IPS-18a (cell line): ENCODE results near the gene SLC28A3.

Source experiments
- H3K27ac ChIP-seq: one replicate; pipeline ENCODE4 v1.5.1; 2013; ENCODE audit warnings: low read length
- H3K27me3 ChIP-seq: one replicate; pipeline ENCODE4 v1.6.1; 2013; ENCODE audit warnings: mild to moderate bottlenecking, low read length; ENCODE audit not compliant: control insufficient read depth, insufficient read depth
- H3K36me3 ChIP-seq: one replicate; pipeline ENCODE4 v1.6.1; 2013; ENCODE audit warnings: low read depth, low read length; ENCODE audit not compliant: control insufficient read depth
- H3K4me1 ChIP-seq: one replicate; pipeline ENCODE4 v1.6.1; 2013; ENCODE audit warnings: low read depth, low read length; ENCODE audit not compliant: control insufficient read depth
- H3K4me3 ChIP-seq: one replicate; pipeline ENCODE4 v1.5.1; 2013; ENCODE audit warnings: low read length
- H3K9ac ChIP-seq: one replicate; pipeline ENCODE4 v1.6.1; 2013; ENCODE audit warnings: mild to moderate bottlenecking, low read length, moderate library complexity
- H3K9me3 ChIP-seq: one replicate; pipeline ENCODE4 v1.6.1; 2013; ENCODE audit warnings: low read depth, low read length; ENCODE audit not compliant: control insufficient read depth

The SLC28A3 gene

GRCh38 chr9:84296146-84296843, 44.3 kb downstream of the SLC28A3 start:
- Histone ChIP-seq H3K36me3 (no peaks in the 10 kb centered on the region), H3K9ac (no peak overlapping the region), H3K9me3 (no peaks in the 10 kb centered on the region), H3K4me3 (no peak overlapping the region), H3K27ac (no peak overlapping the region), H3K27me3 (no peaks in the 10 kb centered on the region), H3K4me1 (peaks cover 4% of the 10 kb centered on the region)

GRCh38 chr9:84294241-84294950, 46.2 kb downstream of the SLC28A3 start:
- Histone ChIP-seq H3K4me3 (no peak overlapping the region), H3K27ac (no peak overlapping the region), H3K9ac (no peak overlapping the region), H3K27me3 (no peaks in the 10 kb centered on the region), H3K9me3 (no peaks in the 10 kb centered on the region), H3K4me1 (peaks cover 4% of the 10 kb centered on the region), H3K36me3 (no peaks in the 10 kb centered on the region)

GRCh38 chr9:84293001-84293798, 47.4 kb downstream of the SLC28A3 start:
- no peak overlapping the region for H3K27ac ChIP-seq
- H3K9me3 ChIP-seq, result no peaks in the 10 kb centered on the region
- H3K4me3 ChIP-seq, result no peak overlapping the region
- peaks cover 4% of the 10 kb centered on the region for H3K4me1 ChIP-seq
- no peaks in the 10 kb centered on the region for H3K36me3 ChIP-seq
- no peaks in the 10 kb centered on the region for H3K27me3 ChIP-seq
- H3K9ac ChIP-seq, result no peak overlapping the region

GRCh38 chr9:84285381-84285780, 55.2 kb downstream of the SLC28A3 start:
- no peak overlapping the region for H3K27ac ChIP-seq
- H3K36me3 ChIP-seq, result no peaks in the 10 kb centered on the region
- no peak overlapping the region for H3K9ac ChIP-seq
- no peak overlapping the region for H3K4me3 ChIP-seq
- H3K27me3 ChIP-seq, result no peaks in the 10 kb centered on the region
- no peaks in the 10 kb centered on the region for H3K9me3 ChIP-seq
- H3K4me1 ChIP-seq, result no peaks in the 10 kb centered on the region

GRCh38 chr9:84283946-84284345, 56.6 kb downstream of the SLC28A3 start:
- Histone ChIP-seq H3K9ac (no peak overlapping the region), H3K4me3 (no peak overlapping the region)

GRCh38 chr9:84278130-84278529, 62.4 kb downstream of the SLC28A3 start:
- no peak overlapping the region for H3K9ac ChIP-seq
- no peaks in the 10 kb centered on the region for H3K36me3 ChIP-seq
- peaks cover 6% of the 10 kb centered on the region for H3K4me1 ChIP-seq
- H3K27me3 ChIP-seq, result no peaks in the 10 kb centered on the region
- no peaks in the 10 kb centered on the region for H3K9me3 ChIP-seq
- no peak overlapping the region for H3K27ac ChIP-seq
- no peak overlapping the region for H3K4me3 ChIP-seq

More at GRCh38 chr9:84283946-84284345, 56.6 kb downstream of the SLC28A3 start:
- no peaks in the 10 kb centered on the region for H3K27me3 ChIP-seq
- H3K4me1 ChIP-seq, result no peaks in the 10 kb centered on the region
- H3K9me3 ChIP-seq, result no peaks in the 10 kb centered on the region
- H3K36me3 ChIP-seq, result no peaks in the 10 kb centered on the region
- H3K27ac ChIP-seq, result no peak overlapping the region

- H3K27ac ChIP-seq, result no peak overlapping the region
- H3K9ac ChIP-seq, result no peak overlapping the region
- H3K9me3 ChIP-seq, result no peaks in the 10 kb centered on the region
Measured at GRCh38 chr9:84277646-84278045, 62.9 kb downstream of the SLC28A3 start.

GRCh38 chr9:84276741-84277140, 63.8 kb downstream of the SLC28A3 start:
- Histone ChIP-seq H3K4me1 (peaks cover 8% of the 10 kb centered on the region), H3K9ac (no peak overlapping the region), H3K36me3 (no peaks in the 10 kb centered on the region), H3K4me3 (no peak overlapping the region), H3K27ac (no peak overlapping the region), H3K27me3 (peaks cover 13% of the 10 kb centered on the region), H3K9me3 (no peaks in the 10 kb centered on the region)

More at GRCh38 chr9:84277646-84278045, 62.9 kb downstream of the SLC28A3 start:
- Histone ChIP-seq H3K4me3 (no peak overlapping the region), H3K36me3 (no peaks in the 10 kb centered on the region), H3K27me3 (peaks cover 4% of the 10 kb centered on the region), H3K4me1 (peaks cover 6% of the 10 kb centered on the region)

- H3K4me1 ChIP-seq, result peaks cover 15% of the 10 kb centered on the region
- H3K36me3 ChIP-seq, result no peaks in the 10 kb centered on the region
- peak overlapping the region; percentile 71 for H3K4me3 ChIP-seq
- H3K27ac ChIP-seq, result no peak overlapping the region
- peaks cover 25% of the 10 kb centered on the region for H3K27me3 ChIP-seq
- H3K9ac ChIP-seq, result peak overlapping the region; percentile 16
- no peaks in the 10 kb centered on the region for H3K9me3 ChIP-seq
Measured at GRCh38 chr9:84271921-84272556, 68.5 kb downstream of the SLC28A3 start.

- Histone ChIP-seq H3K27ac (no peak overlapping the region), H3K4me1 (peaks cover 10% of the 10 kb centered on the region), H3K36me3 (no peaks in the 10 kb centered on the region), H3K27me3 (peaks cover 25% of the 10 kb centered on the region), H3K4me3 (peak overlapping the region; percentile 71), H3K9me3 (no peaks in the 10 kb centered on the region), H3K9ac (peak overlapping the region; percentile 16)
Measured at GRCh38 chr9:84271531-84271900, 69.0 kb downstream of the SLC28A3 start.

GRCh38 chr9:84270847-84271530, 69.6 kb downstream of the SLC28A3 start:
- Histone ChIP-seq H3K9ac (peak overlapping the region; percentile 16), H3K36me3 (no peaks in the 10 kb centered on the region), H3K4me3 (peak overlapping the region; percentile 71), H3K9me3 (no peaks in the 10 kb centered on the region), H3K4me1 (peaks cover 10% of the 10 kb centered on the region), H3K27me3 (peaks cover 25% of the 10 kb centered on the region), H3K27ac (no peak overlapping the region)
